Osteoblast (primary cell): ENCODE measurements around the gene PDGFB. TPM values are rescaled to one million over a fixed set of nuclear protein-coding genes. Genes with fewer than 3 reads are reported as not detected.

Experiments used
- DNase-seq: peaks from one replicate; pipeline ENCODE4 v3.0.0; 2011; ENCODE audit warnings: low spot score, mixed read lengths; ENCODE audit not compliant: insufficient read length; ENCODE audit errors: missing footprints
- H2AFZ ChIP-seq: 2 replicates; pipeline ENCODE4 v1.6.0; 2011; ENCODE audit warnings: mild to moderate bottlenecking, low read length
- H3K27ac ChIP-seq: 2 replicates; pipeline ENCODE4 v1.5.1; 2011; ENCODE audit warnings: mild to moderate bottlenecking, low read depth, low read length, moderate library complexity
- H3K27me3 ChIP-seq: 2 replicates; pipeline ENCODE4 v1.6.0; 2012; ENCODE audit warnings: mild to moderate bottlenecking, control low read depth, inconsistent platforms, low read length, moderate library complexity; ENCODE audit not compliant: insufficient read depth
- H3K36me3 ChIP-seq: 2 replicates; pipeline ENCODE4 v1.5.1; 2011; ENCODE audit warnings: mild to moderate bottlenecking, low read length, control low read depth, moderate library complexity; ENCODE audit not compliant: insufficient read depth
- H3K4me1 ChIP-seq: 2 replicates; pipeline ENCODE4 v1.5.1; 2011; ENCODE audit warnings: mild to moderate bottlenecking, low read length, control low read depth, moderate library complexity; ENCODE audit not compliant: insufficient read depth
- H3K4me2 ChIP-seq: 2 replicates; pipeline ENCODE4 v1.6.0; 2011; ENCODE audit warnings: mild to moderate bottlenecking, low read length; ENCODE audit not compliant: insufficient read depth
- H3K4me3 ChIP-seq: fragments of 200-600 bp; sonication (generic); 3 replicates; pipeline ENCODE4 v1.5.1; 2012; ENCODE audit warnings: mild to moderate bottlenecking, low read length, inconsistent platforms; ENCODE audit not compliant: insufficient read depth
- H3K79me2 ChIP-seq: 2 replicates; pipeline ENCODE4 v1.6.0; 2012; ENCODE audit warnings: mild to moderate bottlenecking, low read length, control low read depth, inconsistent platforms; ENCODE audit not compliant: insufficient read depth
- H3K9me3 ChIP-seq: 2 replicates; pipeline ENCODE4 v1.5.1; 2011; ENCODE audit warnings: low read depth, low read length, control low read depth
- H4K20me1 ChIP-seq: 2 replicates; pipeline ENCODE4 v1.6.0; 2012; ENCODE audit warnings: mild to moderate bottlenecking, low read length, control low read depth; ENCODE audit not compliant: insufficient read depth
- CTCF ChIP-seq: IDR thresholded peaks from 2 replicates; pipeline ENCODE4 v1.5.1; 2011; ENCODE audit warnings: mild to moderate bottlenecking, low read depth, low read length, moderate library complexity; ENCODE audit errors: extremely low read depth
- total RNA-seq: library from RNA; depleted of rRNA; stranded (reverse); fragments of >200 nt; gene quantifications from 2 replicates; pipeline ENCODE4 v1.2.3, GENCODE V29; 2012

Gene PDGFB
- total RNA-seq, 1 donor, result under 0.01 TPM

DNA sequence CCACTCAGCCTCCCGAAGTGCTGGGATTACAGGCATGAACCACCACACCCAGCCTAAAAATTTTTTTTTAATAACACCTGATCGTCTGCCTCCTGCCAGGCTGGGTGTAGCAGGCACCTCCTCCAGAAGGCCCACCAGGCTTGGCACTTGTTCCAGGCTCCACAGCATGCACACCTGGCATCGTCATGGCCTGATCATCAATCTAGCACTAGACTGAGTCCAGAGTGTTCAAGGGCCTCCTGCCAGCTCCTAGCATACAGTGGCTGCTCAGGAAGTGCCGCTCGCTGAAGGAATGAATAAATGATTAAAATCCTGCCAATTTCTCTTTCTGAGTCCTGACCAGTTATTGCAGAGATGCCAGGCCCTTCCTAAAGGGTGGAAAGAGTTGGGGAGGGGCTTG is 3.5 kb upstream of the PDGFB start:
- Histone ChIP-seq H3K27me3 (peaks cover 33% of the 10 kb centered on the region), H3K36me3 (no peaks in the 10 kb centered on the region), H3K4me2 (no peak overlapping the region), H3K79me2 (no peaks in the 10 kb centered on the region), H3K27ac (no peak overlapping the region), H3K4me1 (peaks cover 12% of the 10 kb centered on the region), H2AFZ (no peak overlapping the region), H3K4me3 (no peak overlapping the region), H3K9me3 (no peaks in the 10 kb centered on the region), H4K20me1 (no peaks in the 10 kb centered on the region)
- DNase-seq, result no peak
- no peak for TF ChIP-seq CTCF

DNA sequence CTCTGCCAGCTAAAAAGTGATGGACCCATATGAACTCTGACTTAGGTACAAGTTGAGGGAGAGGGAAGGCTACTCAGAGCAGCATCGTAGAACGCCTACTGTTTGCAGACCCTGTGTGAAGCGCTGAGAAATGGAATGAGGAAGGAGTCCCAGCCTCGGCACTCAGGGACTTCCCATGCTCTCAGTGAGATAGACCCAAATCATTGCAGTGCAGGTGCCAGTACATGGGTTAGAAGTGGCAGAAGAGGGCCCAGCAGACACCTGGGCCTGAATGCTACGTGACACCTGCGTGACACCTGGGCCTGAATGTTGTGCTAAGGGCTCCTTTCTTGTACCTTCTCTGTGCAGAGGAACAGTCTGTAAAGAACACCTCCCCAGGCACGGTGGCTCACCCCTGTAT is 2.6 kb upstream of the PDGFB start:
- Histone ChIP-seq H3K4me2 (no peak overlapping the region), H3K27me3 (peaks cover 42% of the 10 kb centered on the region), H3K27ac (no peak overlapping the region), H3K79me2 (no peaks in the 10 kb centered on the region), H3K4me3 (no peak overlapping the region), H2AFZ (no peak overlapping the region), H3K36me3 (no peaks in the 10 kb centered on the region), H3K9me3 (no peaks in the 10 kb centered on the region), H4K20me1 (no peaks in the 10 kb centered on the region), H3K4me1 (peaks cover 3% of the 10 kb centered on the region)
- no peak for TF ChIP-seq CTCF
- no peak for DNase-seq

DNA sequence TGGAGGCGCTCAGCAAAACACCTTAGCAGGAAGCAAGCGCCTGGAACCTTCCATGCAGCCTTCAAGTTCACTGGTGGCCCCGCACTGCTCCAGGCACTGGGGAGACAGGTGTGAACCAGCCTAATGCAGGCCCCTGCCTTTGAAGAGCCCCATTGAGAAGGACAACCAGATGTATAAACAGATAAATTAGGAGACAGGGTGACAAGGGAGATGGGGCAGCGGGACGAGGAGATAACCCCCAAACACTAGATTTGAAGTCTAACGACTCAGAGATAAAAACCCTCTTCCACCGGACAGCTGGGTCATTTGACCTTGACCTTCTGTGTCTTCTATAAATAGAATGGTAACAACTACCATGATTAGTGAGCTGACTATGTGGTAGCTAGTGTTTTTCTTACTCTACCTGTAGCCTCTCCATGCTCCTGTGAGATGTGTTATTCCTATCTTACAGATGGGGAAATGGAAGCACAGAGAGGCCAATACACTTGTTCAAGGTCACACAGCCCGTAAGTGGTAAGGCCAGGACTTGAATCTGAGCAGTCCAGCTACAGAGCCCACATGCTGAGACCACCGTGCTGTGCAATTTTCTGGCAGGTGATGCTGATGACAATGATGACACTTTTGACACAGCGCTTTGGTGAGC is 2.0 kb upstream of the PDGFB start:
- DNase-seq, result no peak
- H3K27me3 ChIP-seq, result peaks cover 44% of the 10 kb centered on the region
- no peak overlapping the region for H3K4me2 ChIP-seq
- H3K27ac ChIP-seq, result no peak overlapping the region
- no peaks in the 10 kb centered on the region for H3K36me3 ChIP-seq
- no peak overlapping the region for H2AFZ ChIP-seq
- H4K20me1 ChIP-seq, result no peaks in the 10 kb centered on the region
- TF ChIP-seq CTCF, result no peak
- H3K4me3 ChIP-seq, result no peak overlapping the region
- no peaks in the 10 kb centered on the region for H3K4me1 ChIP-seq
- H3K9me3 ChIP-seq, result no peaks in the 10 kb centered on the region
- H3K79me2 ChIP-seq, result no peaks in the 10 kb centered on the region

DNA sequence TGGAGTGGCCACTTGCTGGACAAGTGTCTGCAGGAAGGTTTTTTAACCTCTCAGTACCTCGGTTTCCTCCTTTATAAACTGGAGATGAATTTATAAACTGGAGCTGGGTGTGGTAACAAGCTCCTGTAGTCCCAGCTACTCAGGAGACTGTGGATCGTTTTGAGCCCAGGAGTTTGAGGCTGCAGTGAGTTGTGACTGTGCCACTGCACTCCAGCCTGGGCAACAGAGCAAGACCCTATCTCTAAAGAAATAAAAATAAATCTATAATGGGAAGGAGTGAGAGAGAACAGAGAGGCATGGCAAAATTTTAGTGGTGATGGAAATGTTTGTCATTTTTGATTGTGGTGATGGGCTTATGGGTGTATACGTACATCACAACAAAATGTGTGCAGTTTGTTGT is 1.4 kb upstream of the PDGFB start:
- H3K36me3 ChIP-seq, result no peaks in the 10 kb centered on the region
- no peak overlapping the region for H3K4me3 ChIP-seq
- no peaks in the 10 kb centered on the region for H3K4me1 ChIP-seq
- no peak overlapping the region for H3K27ac ChIP-seq
- H3K4me2 ChIP-seq, result no peak overlapping the region
- H2AFZ ChIP-seq, result no peak overlapping the region
- no peaks in the 10 kb centered on the region for H3K79me2 ChIP-seq
- no peaks in the 10 kb centered on the region for H3K9me3 ChIP-seq
- no peak for TF ChIP-seq CTCF
- no peak for DNase-seq
- H4K20me1 ChIP-seq, result no peaks in the 10 kb centered on the region
- H3K27me3 ChIP-seq, result peaks cover 50% of the 10 kb centered on the region
